ENCODE data around the gene PTP4A1.
"Not testable (repeated sequence)": the region's sequence is repeated elsewhere in the genome, so short reads cannot be mapped to it uniquely, and the experiment has no call there.

Gene PTP4A1

GRCh38 chr6:63572044-63572746, at the start of gene PTP4A1, which contains the start of gene LOC128125822:
Gene PTP4A1 (plus strand): TSS chr6:63572480. CDS start chr6:63576881, 4,401 bp downstream.
Gene LOC128125822 (plus strand): TSS chr6:63572480.
- peak; percentile 74 for DNase-seq

DNA sequence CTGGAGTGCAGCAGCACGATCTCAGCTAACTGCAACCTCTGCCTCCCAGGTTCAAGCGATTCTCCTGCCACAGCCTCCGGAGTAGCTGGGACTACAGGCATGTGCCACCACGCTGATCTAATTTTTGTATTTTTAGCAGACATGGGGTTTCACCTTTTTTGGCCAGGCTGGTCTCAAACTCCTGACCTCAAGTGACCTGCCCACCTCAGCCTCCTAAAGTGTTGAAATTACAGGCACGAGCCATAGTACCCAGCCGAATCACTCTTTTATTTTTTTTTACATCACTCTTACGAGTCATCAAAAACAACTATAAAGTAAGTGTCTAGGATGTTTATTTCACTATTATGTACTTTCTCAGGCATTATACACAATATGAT, 49.4 kb upstream of the PTP4A1 start:
- not testable (repeated sequence) for DNase-seq

- no peak for DNase-seq
Measured at GRCh38 chr6:63523630-63524029, 48.6 kb upstream of the PTP4A1 start.

DNA sequence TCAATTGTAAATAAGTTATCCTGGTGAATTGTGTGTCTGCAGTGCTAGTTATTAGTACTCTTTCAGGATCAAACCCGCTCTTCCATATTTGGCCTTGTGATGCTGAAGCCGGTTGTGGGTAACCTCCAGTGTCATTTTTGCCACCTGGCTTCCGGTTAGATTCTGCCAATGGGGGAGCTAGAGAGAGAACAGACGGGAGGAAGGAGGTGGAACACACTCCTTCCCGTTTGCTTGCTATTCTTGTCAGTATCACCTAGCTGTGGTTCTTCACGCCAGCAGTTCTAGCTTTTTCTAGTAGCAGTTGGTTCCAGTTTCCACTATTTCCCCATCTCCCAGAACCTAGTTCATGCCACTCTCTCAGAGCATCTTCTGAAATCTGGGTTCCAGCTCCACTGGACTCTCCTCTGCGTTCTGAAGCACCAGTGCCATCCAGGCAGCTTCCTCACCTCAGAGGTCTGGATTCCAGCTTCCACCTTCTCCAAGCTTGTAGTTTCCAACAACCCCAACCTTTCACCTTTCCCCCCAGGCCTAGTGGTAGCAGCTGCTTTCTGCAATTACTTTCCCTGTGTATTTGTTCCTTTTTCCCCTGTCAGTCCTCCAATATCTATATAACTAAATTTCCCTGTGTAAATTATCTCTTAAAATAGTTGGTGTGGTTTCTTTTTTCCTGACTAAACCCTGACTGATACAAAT, 46.9 kb upstream of the PTP4A1 start:
- no peak for DNase-seq

GRCh38 chr6:63526931-63527330, 45.3 kb upstream of the PTP4A1 start:
- no peak for DNase-seq

- DNase-seq = no peak
Measured at GRCh38 chr6:63527658-63528514, 44.4 kb upstream of the PTP4A1 start.

GRCh38 chr6:63529498-63529897, 42.8 kb upstream of the PTP4A1 start:
- DNase-seq = no peak

DNA sequence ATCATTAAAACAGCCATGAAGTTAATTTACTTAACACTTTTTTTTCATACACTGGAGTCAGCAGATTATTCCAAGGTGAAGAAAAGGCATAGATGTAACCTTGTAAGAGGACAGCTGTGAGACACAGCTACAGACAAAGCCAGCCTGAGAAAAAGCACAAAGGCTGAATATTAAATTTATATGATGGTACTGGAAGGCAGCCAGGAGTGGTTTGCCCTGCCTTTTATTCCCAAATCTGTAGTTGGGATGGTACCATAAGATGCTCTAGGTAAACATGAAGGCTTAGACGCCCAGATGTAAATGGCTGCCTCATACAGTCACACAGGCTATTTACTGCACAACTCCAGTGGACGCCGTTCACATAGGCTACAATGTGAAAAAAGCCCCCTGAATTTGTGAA, 42.1 kb upstream of the PTP4A1 start:
- no peak for DNase-seq

DNA sequence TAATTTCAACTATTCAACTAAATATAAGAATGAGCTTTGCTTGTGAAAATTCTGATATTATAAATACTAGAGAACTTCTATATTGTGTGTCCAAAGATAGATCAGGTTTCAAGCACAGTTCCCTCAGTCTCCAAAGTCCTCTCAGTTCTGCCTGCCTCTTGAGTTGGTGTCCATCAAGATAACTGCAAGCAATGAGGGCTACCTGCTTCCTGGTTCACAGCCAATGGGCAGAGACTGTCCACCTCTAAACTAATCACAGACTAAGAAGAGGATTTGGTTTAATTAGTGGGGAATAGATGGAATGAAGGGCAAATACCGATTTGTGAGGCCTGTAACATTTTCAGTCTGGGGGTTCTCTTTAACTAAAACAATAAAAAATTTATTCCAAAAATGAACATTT, 41.3 kb upstream of the PTP4A1 start:
- DNase-seq = no peak

DNA sequence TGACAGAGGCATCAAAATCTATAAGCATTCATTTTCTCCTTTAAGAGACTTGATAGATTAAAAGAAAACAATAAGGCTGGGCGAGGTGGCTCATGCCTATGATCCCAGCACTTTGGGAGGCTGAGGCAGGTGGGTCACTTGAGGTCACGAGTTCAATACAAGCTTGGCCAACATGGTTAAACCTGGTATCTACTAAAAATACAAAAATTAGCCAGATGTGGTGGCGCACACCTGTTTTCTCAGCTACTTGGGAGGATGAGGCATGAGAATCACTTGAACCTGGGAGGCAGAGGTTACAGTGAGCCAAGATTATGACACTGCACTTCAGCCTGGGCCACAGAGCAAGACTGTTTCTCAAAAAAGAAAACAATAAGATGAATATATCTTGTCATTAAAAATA, 39.3 kb upstream of the PTP4A1 start:
- no peak for DNase-seq

- DNase-seq = no peak
Measured at GRCh38 chr6:63533952-63534351, 38.3 kb upstream of the PTP4A1 start.

DNA sequence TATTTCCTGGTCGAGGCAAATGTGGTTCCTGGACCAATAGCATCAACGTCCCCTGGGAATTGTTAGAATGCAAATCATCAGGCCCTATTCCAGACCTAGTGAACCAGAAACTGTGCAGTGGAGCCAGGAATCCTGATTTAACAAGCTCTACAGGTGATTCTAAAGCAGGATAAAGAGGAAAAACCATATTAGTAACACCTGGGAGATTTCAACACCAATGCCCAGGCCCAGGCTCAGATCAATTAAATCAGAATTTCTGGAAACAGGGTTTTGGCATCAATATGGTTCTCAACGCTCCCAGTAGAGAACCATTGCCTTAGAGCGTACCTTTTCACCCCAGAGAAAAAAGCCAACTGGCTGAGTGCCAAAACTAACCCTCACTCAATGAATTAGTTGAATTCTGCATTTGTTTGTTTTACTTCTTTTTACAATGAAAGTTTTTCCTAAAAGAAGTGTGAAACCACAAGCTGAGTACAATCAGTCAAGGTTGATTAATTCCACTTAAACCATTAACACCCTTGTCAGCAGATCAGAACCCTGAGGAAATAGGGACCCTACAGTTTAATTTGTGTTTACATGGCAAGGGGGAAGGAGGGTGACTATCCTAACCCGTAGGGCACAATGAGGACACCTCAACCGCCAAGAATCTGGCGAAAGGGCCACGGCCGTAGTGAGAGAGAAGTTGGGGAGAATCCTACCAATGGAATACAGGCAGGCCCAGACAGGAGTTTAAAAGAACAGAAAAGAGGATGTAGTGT, 34.9 kb upstream of the PTP4A1 start:
- DNase-seq = no peak

GRCh38 chr6:63537959-63538300, 34.4 kb upstream of the PTP4A1 start:
- no peak for DNase-seq

DNA sequence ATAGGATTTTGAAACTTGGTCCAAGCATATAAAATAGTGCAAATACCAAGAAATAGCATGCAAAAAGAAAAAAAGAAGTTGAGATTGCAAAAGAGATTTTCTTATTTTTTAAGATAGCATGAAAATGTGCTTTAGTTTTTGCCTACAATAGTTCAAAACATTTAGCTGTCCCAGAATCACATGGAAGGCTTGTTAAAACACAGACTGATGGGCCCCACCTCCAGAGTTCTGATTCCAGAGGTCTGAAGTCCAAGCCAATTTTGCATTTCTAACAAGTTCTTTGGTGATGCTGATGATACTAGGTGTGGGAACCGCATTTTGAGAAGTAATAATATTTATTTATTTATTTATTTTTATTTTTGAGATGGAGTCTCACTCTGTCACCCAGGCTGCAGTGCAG, 33.7 kb upstream of the PTP4A1 start:
- DNase-seq = no peak

DNA sequence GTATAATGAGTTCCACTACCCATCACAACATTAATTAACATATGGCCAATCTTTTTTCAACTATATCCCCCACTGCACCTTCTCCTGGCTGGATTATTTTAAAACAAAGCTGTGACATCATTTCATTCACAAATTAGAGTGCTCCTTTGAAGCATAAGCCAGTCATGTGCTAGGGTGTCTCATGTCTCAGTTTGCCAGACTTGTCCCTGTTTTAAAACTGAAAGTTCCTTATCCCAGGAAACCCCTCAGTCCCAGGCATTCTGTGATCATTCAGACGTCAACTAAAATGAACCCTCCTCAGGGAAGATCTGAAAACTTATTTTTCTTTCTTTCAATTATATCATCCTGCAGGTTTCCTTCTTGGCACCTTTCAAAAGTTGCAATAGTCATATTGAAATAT, 29.3 kb upstream of the PTP4A1 start:
- no peak for DNase-seq

DNA sequence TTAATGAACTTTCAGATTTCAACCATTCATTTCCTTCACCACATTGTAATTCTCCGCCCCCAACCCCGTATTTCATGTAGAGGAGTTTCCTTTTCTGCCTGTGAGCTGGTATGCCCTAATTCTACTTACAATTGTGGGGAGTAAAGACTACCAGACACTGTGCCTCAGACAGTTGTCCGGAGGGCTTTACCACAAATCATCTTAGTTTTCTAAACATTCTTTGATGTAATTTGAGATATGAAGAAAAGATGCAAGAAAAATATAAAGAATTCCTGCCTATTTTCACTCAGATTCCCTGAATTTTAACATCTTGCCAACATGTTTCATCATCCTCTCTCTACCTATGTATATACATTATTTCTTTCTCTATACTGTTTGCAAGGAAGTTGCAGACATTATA, 28.3 kb upstream of the PTP4A1 start:
- DNase-seq = no peak

DNA sequence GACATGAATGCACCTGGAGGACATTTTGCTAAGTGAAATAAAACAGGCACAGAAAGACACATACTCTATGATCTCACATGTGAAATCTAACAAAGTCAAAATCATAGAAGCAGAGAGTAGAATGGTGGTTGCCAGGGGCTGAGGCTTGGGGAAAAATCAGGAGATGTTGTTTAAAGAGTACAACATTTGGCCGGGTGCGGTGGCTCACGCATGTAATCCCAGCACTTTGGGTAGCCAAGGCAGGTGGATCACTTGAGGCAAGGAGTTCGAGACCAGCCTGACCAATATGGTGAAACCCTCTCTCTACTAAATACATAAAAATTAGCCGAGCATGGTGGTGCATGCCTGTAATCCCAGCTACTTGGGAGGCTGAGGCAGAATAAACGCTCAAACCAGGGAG, 26.0 kb upstream of the PTP4A1 start:
- DNase-seq = no peak

DNA sequence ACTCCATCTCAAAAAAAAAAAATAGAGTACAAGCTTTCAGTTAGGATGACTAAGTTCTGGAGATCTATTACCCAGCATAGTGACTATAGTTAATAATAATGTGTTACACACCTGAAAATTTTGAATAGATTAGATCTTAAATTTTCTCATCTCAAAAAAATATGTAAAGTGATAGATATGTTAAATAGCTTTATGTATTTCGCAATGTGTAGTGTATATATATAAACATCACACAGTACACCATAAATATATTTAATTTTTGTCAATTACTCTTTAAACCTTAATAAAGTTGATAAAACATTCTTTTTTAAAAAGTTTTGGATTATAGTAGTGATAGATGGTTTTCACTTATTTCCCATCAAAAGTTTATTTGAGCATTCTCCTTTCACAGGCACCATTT, 25.6 kb upstream of the PTP4A1 start:
- no peak for DNase-seq

DNA sequence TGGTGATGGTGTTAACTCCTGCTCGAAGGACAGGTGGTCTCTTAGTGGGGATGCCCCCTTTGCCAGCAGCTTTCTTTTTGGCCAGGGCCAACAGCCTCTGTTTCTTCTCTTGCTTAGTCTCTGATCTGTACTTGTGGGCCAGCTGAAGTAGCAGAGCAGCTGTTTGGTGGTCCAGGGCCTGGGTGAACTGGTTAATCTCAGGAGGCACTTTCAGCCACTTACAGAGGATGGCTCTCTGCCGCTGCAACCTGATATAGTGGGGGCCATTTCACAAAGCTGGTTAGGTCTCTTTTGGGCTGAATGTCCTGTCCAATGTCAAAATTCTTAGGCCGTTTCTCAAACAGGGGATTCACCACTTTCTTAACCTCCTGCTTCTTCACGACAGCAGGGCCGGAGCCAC, 23.2 kb upstream of the PTP4A1 start:
- no peak for DNase-seq

GRCh38 chr6:63553208-63553607, 19.1 kb upstream of the PTP4A1 start:
- DNase-seq = no peak

GRCh38 chr6:63553900-63554299, 18.4 kb upstream of the PTP4A1 start:
- no peak for DNase-seq

DNA sequence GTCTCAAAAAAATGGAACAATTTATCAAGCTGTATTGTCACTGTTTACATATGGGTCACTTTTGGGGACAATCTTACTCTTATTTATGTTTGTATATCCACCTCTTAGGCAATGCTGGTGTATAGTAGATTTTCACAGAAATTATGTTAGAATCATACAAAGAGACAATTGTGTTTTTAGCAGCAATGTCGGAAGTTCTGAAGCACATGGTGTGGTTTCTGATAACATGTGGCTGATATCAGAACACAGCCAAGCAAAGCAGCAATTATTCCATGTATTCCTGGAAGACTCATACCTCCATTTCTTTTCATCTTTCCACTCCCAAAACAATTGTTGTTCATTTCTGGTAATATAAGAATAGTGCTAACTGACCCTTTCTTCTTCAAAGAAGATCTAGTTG, 17.5 kb upstream of the PTP4A1 start:
- DNase-seq = no peak

DNA sequence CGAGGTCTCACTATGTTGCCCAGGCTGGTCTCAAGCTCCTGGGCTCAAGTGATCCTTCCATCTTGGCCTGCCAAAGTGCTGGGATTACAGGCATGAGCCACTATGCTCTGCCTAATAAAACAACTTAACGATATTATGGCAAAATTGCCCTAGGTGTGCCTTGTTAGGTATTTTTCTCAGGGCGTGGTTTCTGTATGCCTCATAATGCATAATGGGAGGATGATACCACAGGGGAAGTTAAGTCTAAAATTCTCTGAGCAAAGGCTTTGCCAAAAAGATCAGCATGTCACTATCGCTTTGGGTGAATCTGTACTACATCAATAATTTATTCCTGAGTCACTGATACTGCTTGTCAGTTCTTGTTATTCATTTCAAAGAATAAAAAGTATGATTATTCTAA, 15.9 kb upstream of the PTP4A1 start:
- DNase-seq = no peak

Measured in NCI-H1417 treated with DMSO at 0.1 percent for 48 hours (cell line).